SW 1271 (cell line): ENCODE results near the gene ARL13B.
A peak's percentile ranks its signal among the peaks of the same experiment; 100 is the strongest.
"Not testable (repeated sequence)": the region's sequence is repeated elsewhere in the genome, so short reads cannot be mapped to it uniquely, and the experiment has no call there.

Source experiments
- DNase-seq, 2 experiments: peaks; one replicate each; lab custom pipeline; 2025; lab: John Stamatoyannopoulos, UW

ARL13B gene

GRCh38 chr3:94062513-94063404 lies 82.8 kb downstream of the ARL13B start, which contains the start of the genes DHFR2 and NSUN3:
Gene DHFR2 (minus strand): TSS chr3:94062916. CDS start chr3:94061511, 1,405 bp downstream.
Gene NSUN3 (plus strand): TSS chr3:94063061. CDS start chr3:94063127, 66 bp downstream.
- DNase-seq, result peak; percentile 91 to 95

- no peak for DNase-seq
Measured at GRCh38 chr3:94063496-94064119, 83.7 kb downstream of the ARL13B start.

DNA sequence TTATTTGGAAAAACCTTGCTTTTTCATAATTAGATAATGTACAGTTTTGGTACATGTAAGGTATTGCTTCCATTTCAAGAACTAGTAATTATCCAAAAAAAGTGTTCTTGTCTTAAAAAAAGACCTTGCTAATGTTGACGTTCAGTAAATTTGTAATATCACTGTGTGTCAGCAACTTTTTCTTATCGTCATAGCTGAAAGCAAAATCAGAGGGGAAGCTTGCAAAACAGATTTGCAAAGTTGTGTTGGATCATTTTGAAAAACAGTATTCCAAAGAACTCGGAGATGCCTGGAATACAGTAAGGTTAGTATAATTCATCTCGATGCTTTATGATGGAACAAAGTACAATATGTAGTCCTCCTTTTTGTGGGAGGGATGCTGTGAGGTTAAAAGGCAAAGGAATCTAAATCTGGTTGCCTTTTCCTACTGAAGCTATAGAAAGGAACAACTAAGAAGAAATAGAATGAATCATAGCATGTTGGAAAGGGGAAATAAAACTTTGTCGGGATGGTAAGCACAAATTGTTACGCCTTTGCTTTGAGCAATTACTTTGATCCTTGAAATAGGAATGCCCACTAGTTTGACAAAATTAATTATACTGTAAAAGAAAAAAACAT lies 84.4 kb downstream of the ARL13B start:
- DNase-seq, result no peak

DNA sequence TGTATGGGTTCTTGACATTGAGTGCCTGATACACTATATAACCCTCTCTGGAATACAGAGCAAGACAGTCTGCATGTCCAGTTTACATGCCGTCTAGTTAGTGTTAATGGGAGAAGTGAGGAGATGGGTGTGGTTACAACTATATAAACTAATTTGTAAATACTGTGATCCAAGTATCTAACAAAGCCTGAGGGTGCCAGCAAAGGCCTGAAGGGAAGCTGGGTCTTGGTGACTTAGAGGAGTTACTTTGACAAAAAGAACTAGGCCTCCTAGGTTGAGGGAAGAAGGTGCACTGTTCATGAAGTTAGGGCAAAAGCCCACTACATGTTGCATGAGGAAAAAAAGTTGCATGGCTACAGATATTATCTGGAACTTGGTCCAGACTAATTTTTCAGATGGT lies 85.2 kb downstream of the ARL13B start:
- no peak for DNase-seq

DNA sequence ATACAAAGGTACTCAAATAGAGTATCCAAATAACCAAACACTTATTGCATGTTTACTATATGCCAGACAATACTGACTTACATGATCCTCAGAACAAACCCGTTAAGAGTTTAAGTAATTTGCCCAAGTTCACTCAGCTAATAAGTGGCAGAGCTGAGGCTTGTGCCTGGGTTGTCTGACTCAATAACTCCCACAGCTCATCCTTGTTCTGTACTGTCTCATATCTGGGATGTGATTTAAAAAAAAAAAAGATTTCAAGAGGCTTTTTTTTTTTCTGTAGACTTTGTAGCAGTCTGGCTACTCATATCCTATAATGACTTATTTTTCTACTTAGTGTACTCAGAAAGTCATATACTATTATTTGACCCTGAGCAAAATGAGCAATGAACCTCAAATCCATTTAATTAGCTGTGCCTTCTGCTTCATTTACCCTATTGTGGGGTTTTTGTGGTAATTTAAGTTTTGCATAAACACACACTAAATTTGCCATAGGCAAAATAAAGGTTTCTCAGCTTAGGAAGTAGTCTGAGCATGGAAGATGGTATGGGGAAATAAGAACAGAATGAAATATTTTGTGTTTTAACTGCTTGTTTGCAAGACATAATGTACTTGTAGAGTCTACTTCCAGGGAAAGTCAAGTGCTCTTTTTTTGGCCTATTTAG lies 86.0 kb downstream of the ARL13B start:
- DNase-seq, result no peak

GRCh38 chr3:94066506-94067500 lies 86.8 kb downstream of the ARL13B start:
- no peak for DNase-seq

- DNase-seq, result peak in 1 of 2 experiments; percentile 53
Measured at GRCh38 chr3:94069194-94069813, 89.3 kb downstream of the ARL13B start.

DNA sequence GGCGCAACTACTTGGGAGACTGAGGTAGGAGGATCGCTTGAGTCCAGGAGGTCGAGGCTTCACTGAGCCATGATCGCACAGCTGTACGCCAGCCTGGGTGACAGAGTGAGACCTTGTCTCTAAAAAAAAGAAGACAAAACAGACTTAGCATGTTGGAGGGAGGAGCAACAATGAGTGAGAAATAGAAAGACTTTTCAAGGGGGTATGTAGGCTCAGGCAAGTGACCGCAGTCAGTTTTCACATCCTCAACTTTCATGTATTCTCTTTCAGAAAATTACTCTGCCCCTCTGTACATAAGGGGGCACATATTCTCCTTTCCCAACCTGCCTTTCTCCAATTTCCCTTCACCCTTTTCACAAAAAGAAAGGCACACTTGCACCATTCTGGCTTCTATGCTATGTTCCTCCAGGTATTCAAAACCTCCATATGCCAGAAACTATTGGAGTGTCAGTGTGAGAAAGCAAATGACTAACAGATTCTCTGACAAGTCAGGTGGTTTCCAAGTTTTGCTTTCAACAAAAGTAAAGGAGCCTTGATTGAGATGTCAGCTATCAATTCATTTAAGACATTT lies 90.5 kb downstream of the ARL13B start:
- no peak for DNase-seq

- DNase-seq, result no peak
Measured at GRCh38 chr3:94071713-94072284, 91.8 kb downstream of the ARL13B start.

- no peak for DNase-seq
Measured at GRCh38 chr3:94076055-94076454, 96.1 kb downstream of the ARL13B start.

GRCh38 chr3:94080552-94080951 lies 100.6 kb downstream of the ARL13B start:
- not testable (repeated sequence) for DNase-seq

GRCh38 chr3:94081884-94082283 lies 101.9 kb downstream of the ARL13B start:
- no peak for DNase-seq

DNA sequence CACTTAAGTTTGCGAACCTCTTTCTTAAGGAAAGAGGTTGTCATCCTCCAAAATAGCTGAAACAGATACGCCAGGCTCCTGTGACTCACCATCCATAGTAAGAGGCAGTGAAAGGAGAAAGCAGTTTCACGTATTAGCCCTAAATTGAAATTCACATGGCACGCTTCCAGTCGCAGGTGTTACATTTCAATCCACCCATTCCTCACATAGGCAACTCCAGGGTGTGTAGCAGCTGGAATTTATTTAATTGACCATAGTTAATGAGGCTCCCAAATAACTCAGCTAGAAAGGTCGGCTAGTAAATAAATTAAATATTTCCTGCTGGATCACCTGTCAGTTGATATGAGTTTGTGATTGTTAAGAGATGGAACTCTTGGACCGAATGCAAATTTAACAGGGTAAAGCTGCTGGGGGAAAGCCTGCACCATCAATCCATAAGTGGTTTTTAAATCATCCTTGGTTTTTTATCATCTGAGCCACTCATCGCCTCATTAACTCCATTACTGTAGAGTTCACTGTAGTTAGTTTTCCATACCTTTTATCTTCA lies 102.5 kb downstream of the ARL13B start:
- no peak for DNase-seq

- DNase-seq, result no peak
Measured at GRCh38 chr3:94083261-94083660, 103.3 kb downstream of the ARL13B start.

- DNase-seq, result no peak
Measured at GRCh38 chr3:94089126-94089525, 109.2 kb downstream of the ARL13B start.

DNA sequence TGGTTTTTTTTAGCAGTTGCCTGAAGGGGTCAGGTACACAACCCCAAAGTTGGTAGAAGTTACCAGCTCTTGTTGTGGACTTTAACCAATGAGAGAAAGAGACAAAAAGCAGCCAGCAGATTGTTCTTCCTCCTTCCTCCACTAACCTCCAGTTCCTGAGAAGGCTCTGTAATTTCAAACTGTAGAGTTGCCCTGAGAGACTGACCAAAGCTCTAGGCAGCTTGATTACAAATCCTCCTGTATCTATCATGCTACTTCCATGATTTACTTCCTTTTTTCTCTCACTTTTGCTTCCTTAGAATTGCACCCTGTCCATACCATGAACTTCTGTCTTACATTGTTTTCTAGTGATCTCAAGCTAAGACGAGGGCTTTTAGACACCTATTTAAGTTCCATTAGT lies 112.1 kb downstream of the ARL13B start:
- no peak for DNase-seq

DNA sequence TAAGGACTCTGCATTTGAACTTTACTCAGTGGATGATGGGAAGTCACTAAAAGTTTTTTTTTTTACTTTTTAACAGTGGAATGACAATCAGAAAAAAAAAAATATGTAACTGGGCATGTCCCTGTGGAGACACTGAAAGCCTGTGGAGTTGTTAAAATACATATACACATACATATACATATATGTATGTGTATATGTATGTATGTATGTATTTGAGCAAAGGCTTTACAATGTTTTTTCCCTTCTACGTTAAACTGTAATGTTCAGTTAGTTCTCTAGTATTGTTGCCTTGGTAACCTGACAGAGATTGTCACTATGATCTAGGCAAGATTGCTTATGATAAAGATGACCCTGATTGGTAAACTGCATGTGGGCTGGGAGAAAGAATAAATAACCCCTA lies 113.2 kb downstream of the ARL13B start:
- DNase-seq, result no peak

- no peak for DNase-seq
Measured at GRCh38 chr3:94095111-94095510, 115.2 kb downstream of the ARL13B start.

- DNase-seq, result no peak
Measured at GRCh38 chr3:94098452-94098851, 118.5 kb downstream of the ARL13B start.
